OCI-LY3 (cell line): ENCODE data around the gene DST.

Source experiments
- H2AFZ ChIP-seq: fragments of 200-600, 300-600 bp; shearing (Covaris generic); 2 replicates; pipeline ENCODE4 v1.6.0; 2014; ENCODE audit warnings: antibody characterized with exemption, low read depth, low read length
- H3K27ac ChIP-seq: fragments of 200-600, 300-600 bp; sonication (generic); 2 replicates; pipeline ENCODE4 v1.5.1; 2014; ENCODE audit warnings: mild to moderate bottlenecking, low read length, moderate library complexity, mixed read lengths
- H3K27me3 ChIP-seq: fragments of 200-600, 300-600 bp; sonication (generic); 2 replicates; pipeline ENCODE4 v1.6.1; 2014; ENCODE audit warnings: low read depth, low read length, mixed read lengths
- H3K36me3 ChIP-seq: fragments of 200-600, 300-600 bp; sonication (generic); replicated peaks from 2 replicates; pipeline ENCODE3; 2014; ENCODE audit warnings: low read depth, low read length, mixed read lengths
- H3K4me1 ChIP-seq: fragments of 300-600, 200-600 bp; sonication (generic); 2 replicates; pipeline ENCODE4 v1.6.1; 2014; ENCODE audit warnings: low read length, mixed read lengths
- H3K4me2 ChIP-seq: fragments of 200-600, 300-600 bp; sonication (generic); 2 replicates; pipeline ENCODE4 v1.6.1; 2014; ENCODE audit warnings: low read length, mixed read lengths
- H3K4me3 ChIP-seq: fragments of 300-600, 200-600 bp; sonication (generic); 2 replicates; pipeline ENCODE4 v1.5.1; 2014; ENCODE audit warnings: antibody characterized with exemption, mild to moderate bottlenecking, low read length, moderate library complexity
- H3K79me2 ChIP-seq: fragments of 300-600, 200-600 bp; shearing (Covaris generic); 2 replicates; pipeline ENCODE4 v1.6.1; 2014; ENCODE audit warnings: mild to moderate bottlenecking, low read length, mixed read lengths
- H3K9ac ChIP-seq: fragments of 300-600, 200-600 bp; shearing (Covaris generic); 2 replicates; pipeline ENCODE4 v1.6.0; 2014; ENCODE audit warnings: mild to moderate bottlenecking, low read length, moderate library complexity
- H3K9me3 ChIP-seq: fragments of 200-600, 300-600 bp; shearing (Covaris generic); 2 replicates; pipeline ENCODE4 v1.6.1; 2014; ENCODE audit warnings: low read length, mixed read lengths; ENCODE audit not compliant: insufficient read depth
- H4K20me1 ChIP-seq: fragments of 200-600, 300-600 bp; sonication (generic); 2 replicates; pipeline ENCODE4 v1.6.1; 2016; ENCODE audit warnings: low read length, mixed read lengths; ENCODE audit not compliant: insufficient read depth
- CTCF ChIP-seq: fragments of 200-600, 300-600 bp; sonication (generic); IDR thresholded peaks from 2 replicates; pipeline ENCODE4 v1.5.1; 2014; ENCODE audit warnings: antibody characterized with exemption, low read length, low read depth
- EZH2phosphoT487 ChIP-seq: fragments of 200-600 bp; shearing (Covaris generic); IDR thresholded peaks from 2 replicates; pipeline ENCODE4 v1.6.1; 2018; ENCODE audit warnings: antibody characterized with exemption, mixed run types, low read depth

The DST gene

GRCh38 chr6:56486681-56487080 is 156.0 kb downstream of the DST start:
- Histone ChIP-seq H3K27ac (no peak overlapping the region), H3K36me3 (no peaks in the 10 kb centered on the region), H2AFZ (no peak overlapping the region), H3K9me3 (no peaks in the 10 kb centered on the region), H4K20me1 (no peaks in the 10 kb centered on the region), H3K27me3 (no peaks in the 10 kb centered on the region), H3K4me1 (no peaks in the 10 kb centered on the region), H3K79me2 (no peaks in the 10 kb centered on the region), H3K9ac (no peak overlapping the region), H3K4me2 (no peak overlapping the region), H3K4me3 (no peak overlapping the region)
- no peak for TF ChIP-seq CTCF
- no peak for TF ChIP-seq EZH2phosphoT487

- Histone ChIP-seq H3K36me3 (no peaks in the 10 kb centered on the region), H3K27me3 (no peaks in the 10 kb centered on the region), H3K9ac (no peak overlapping the region), H3K27ac (no peak overlapping the region), H3K79me2 (no peaks in the 10 kb centered on the region), H4K20me1 (no peaks in the 10 kb centered on the region), H3K9me3 (no peaks in the 10 kb centered on the region), H2AFZ (no peak overlapping the region), H3K4me3 (no peak overlapping the region), H3K4me2 (no peak overlapping the region), H3K4me1 (no peaks in the 10 kb centered on the region)
- TF ChIP-seq CTCF, result no peak
- TF ChIP-seq EZH2phosphoT487, result no peak
Measured at GRCh38 chr6:56484669-56485068, 158.0 kb downstream of the DST start.

- TF ChIP-seq EZH2phosphoT487 (no peak), CTCF (no peak)
- Histone ChIP-seq H3K4me3 (no peak overlapping the region), H2AFZ (no peak overlapping the region), H3K27me3 (no peaks in the 10 kb centered on the region), H4K20me1 (no peaks in the 10 kb centered on the region), H3K9me3 (peaks cover 5% of the 10 kb centered on the region; the same call in 1 of the 2 replicates), H3K4me1 (no peaks in the 10 kb centered on the region), H3K4me2 (no peak overlapping the region), H3K9ac (no peak overlapping the region), H3K36me3 (peaks cover 5% of the 10 kb centered on the region), H3K79me2 (no peaks in the 10 kb centered on the region), H3K27ac (no peak overlapping the region)
Measured at GRCh38 chr6:56483929-56484328, 158.8 kb downstream of the DST start.

- Histone ChIP-seq H3K4me1 (no peaks in the 10 kb centered on the region), H3K36me3 (peaks cover 6% of the 10 kb centered on the region)
Measured at GRCh38 chr6:56482525-56482924, 160.2 kb downstream of the DST start.

More at GRCh38 chr6:56482525-56482924, 160.2 kb downstream of the DST start:
- Histone ChIP-seq H3K27ac (no peak overlapping the region), H3K4me3 (no peak overlapping the region), H4K20me1 (no peaks in the 10 kb centered on the region), H3K9me3 (peaks cover 5% of the 10 kb centered on the region; the same call in 1 of the 2 replicates), H3K9ac (no peak overlapping the region), H3K79me2 (no peaks in the 10 kb centered on the region), H3K27me3 (no peaks in the 10 kb centered on the region), H3K4me2 (no peak overlapping the region), H2AFZ (no peak overlapping the region)
- TF ChIP-seq CTCF, result no peak
- TF ChIP-seq EZH2phosphoT487, result no peak
